ENCODE results near the gene ZNF724. TPM values are rescaled to one million over a fixed set of nuclear protein-coding genes. Genes with fewer than 3 reads are reported as not detected.

The ZNF724 gene
- total and polyA plus RNA-seq, 10 of the 15 experiments (the other 5 are each of a cell fraction or from before 2014, with no cell fraction given): 0.71 to 14.7 (median 4.2) TPM

- TF ChIP-seq, protein P1, sequence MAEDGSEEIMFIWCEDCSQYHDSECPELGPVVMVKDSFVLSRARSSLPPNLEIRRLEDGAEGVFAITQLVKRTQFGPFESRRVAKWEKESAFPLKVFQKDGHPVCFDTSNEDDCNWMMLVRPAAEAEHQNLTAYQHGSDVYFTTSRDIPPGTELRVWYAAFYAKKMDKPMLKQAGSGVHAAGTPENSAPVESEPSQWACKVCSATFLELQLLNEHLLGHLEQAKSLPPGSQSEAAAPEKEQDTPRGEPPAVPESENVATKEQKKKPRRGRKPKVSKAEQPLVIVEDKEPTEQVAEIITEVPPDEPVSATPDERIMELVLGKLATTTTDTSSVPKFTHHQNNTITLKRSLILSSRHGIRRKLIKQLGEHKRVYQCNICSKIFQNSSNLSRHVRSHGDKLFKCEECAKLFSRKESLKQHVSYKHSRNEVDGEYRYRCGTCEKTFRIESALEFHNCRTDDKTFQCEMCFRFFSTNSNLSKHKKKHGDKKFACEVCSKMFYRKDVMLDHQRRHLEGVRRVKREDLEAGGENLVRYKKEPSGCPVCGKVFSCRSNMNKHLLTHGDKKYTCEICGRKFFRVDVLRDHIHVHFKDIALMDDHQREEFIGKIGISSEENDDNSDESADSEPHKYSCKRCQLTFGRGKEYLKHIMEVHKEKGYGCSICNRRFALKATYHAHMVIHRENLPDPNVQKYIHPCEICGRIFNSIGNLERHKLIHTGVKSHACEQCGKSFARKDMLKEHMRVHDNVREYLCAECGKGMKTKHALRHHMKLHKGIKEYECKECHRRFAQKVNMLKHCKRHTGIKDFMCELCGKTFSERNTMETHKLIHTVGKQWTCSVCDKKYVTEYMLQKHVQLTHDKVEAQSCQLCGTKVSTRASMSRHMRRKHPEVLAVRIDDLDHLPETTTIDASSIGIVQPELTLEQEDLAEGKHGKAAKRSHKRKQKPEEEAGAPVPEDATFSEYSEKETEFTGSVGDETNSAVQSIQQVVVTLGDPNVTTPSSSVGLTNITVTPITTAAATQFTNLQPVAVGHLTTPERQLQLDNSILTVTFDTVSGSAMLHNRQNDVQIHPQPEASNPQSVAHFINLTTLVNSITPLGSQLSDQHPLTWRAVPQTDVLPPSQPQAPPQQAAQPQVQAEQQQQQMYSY (CRISPR knock-in tag; IDR thresholded peaks at IDR 0.05): no peak
These were observed 5.5 kb upstream of the ZNF724 start (continued) for GRCh38 chr19:23255700-23256099.

GRCh38 chr19:23254141-23254910, 4.1 kb upstream of the ZNF724 start:
- H3K27ac ChIP-seq (ENCODE audit: control insufficient read depth, insufficient read depth): no peak overlapping the region
- RAD21 ChIA-PET (ENCODE audit: unreplicated experiment): no interaction called here
- H3K4me3 ChIP-seq: no peak overlapping the region
- in situ Hi-C loops (cut with MboI) (no loop called here), intact Hi-C loops (cut with micrococcal nuclease; ENCODE audit: unreplicated experiment) (no loop called here)
- no peaks in the 10 kb centered on the region for H4K20me1 ChIP-seq (ENCODE audit: control insufficient read depth, insufficient read depth)
- no TSS peak for BruUV-seq (replicated peaks)
- no peak overlapping the region for H3K9ac ChIP-seq (ENCODE audit: control insufficient read depth, insufficient read depth, low read length)
- no peaks in the 10 kb centered on the region for H3K4me1 ChIP-seq (ENCODE audit: control insufficient read depth, insufficient read depth, low read length)
- H2AFZ ChIP-seq (ENCODE audit: control insufficient read depth, low read depth, low read length): no peak overlapping the region
- WGBS (ENCODE audit: insufficient coverage, insufficient replicate concordance, low lambda C conversion rate, missing lambda C conversion rate): 91% methylated on average over 5 of the region's 5 CpGs
- CTCF ChIA-PET: no interaction called here
- H3K9me3 ChIP-seq (replicated peaks; ENCODE audit: control insufficient read depth, insufficient read depth, low read length): no peaks in the 10 kb centered on the region; the same call in 2 of the 3 replicates
- no peak for DNase-seq (ENCODE audit: low read depth, low spot score)
- ATAC-seq: no peak
- FAIRE-seq: no peak
- no peak overlapping the region for H3K4me2 ChIP-seq (ENCODE audit: control insufficient read depth, insufficient read depth)
- H3K27me3 ChIP-seq (replicated peaks in 1 of 2; ENCODE audit: control insufficient read depth in 2 of 2, insufficient read depth in 2 of 2, low read length in 1 of 2): no peaks in the 10 kb centered on the region
- POLR2A ChIA-PET: no interaction called here
- H3K79me2 ChIP-seq (ENCODE audit: control insufficient read depth, insufficient read depth, low read length): no peaks in the 10 kb centered on the region; the same call in 1 of the 2 replicates
- SMC1A ChIA-PET (ENCODE audit: uncharacterized antibody, unreplicated experiment): interaction anchor here (0.9 kb wide), 1 partner anchor 19 kb away, joined by 3 read pairs; no protein-coding TSS in a partner anchor
- no peaks in the 10 kb centered on the region for H3K36me3 ChIP-seq (ENCODE audit: control insufficient read depth in 2 of 2, insufficient read depth in 2 of 2, low read length in 1 of 2)
- TF ChIP-seq NFYA (IDR thresholded peaks at IDR 0.05; ENCODE audit: borderline replicate concordance, low read depth, low read length) (no peak), KAT2A (conservative IDR thresholded peaks at IDR 0.05; ENCODE audit: control insufficient read depth, low read depth, low read length) (no peak), BCL3 (IDR thresholded peaks at IDR 0.05; ENCODE audit: borderline replicate concordance, insufficient read depth, low read depth, low read length, poor library complexity, severe bottlenecking) (no peak), POLR2AphosphoS2 (IDR thresholded peaks at IDR 0.05; ENCODE audit: low read depth, low read length) (no peak; the same call in 1 of the 2 replicates), NFYB (IDR thresholded peaks at IDR 0.05; ENCODE audit: insufficient read depth, low read depth, low read length) (no peak), BMI1 (IDR thresholded peaks at IDR 0.05; ENCODE audit: borderline replicate concordance) (no peak), RB1 (IDR thresholded peaks at IDR 0.05; ENCODE audit: borderline replicate concordance) (no peak), MTA3 (IDR thresholded peaks at IDR 0.05; ENCODE audit: borderline replicate concordance, low read length) (no peak), IRF4 (IDR thresholded peaks at IDR 0.05; ENCODE audit: low read depth, low read length) (no peak), PML (IDR thresholded peaks at IDR 0.05; ENCODE audit: low read length) (no peak), SUPT20H (IDR thresholded peaks at IDR 0.05; ENCODE audit: borderline replicate concordance, control insufficient read depth, low read depth, low read length) (no peak), ZNF217 (IDR thresholded peaks at IDR 0.05) (no peak), ZNF274 (IDR thresholded peaks at IDR 0.05; ENCODE audit: insufficient read depth, insufficient read length) (no peak), USF1 (IDR thresholded peaks at IDR 0.05; ENCODE audit: borderline replicate concordance, extremely low read length, insufficient read depth, low read depth, low read length) (no peak), NR2C1 (IDR thresholded peaks at IDR 0.05) (no peak), ZNF24 (IDR thresholded peaks at IDR 0.05) (no peak)
